H54 (cell line): ENCODE measurements around the gene BCO1.

Source experiments
- DNase-seq: peaks from one replicate; pipeline ENCODE4 v3.0.0; 2011; ENCODE audit warnings: low spot score, mixed read lengths; ENCODE audit not compliant: insufficient read length
- FAIRE-seq: peaks from 3 replicates; lab custom pipeline; 2011; peaks lifted over from hg19 to GRCh38; lab: Jason Lieb, UNC
- POLR2A ChIP-seq: IDR thresholded peaks from 2 replicates; pipeline ENCODE4 v1.6.1; 2011; ENCODE audit warnings: low read depth, mild to moderate bottlenecking, low read length

BCO1 gene

DNA sequence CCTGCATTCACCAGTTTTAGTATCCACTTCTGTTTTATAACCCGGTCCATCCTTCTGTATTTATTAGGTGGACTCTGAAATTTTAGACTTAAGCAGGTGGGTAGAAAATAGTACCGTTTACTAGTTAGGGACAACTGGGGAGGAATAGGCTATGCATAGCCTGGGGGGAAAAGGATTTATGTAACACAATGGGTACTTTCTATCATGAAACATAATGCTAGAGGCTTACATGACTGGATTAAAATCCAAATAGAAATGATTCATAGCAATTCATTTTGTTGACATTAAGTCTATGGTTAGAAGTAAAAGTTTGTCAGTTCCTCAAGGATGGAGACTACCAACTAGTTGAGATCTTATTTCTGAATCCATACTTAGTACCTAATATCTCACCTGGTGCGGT, 94.9 kb downstream of the BCO1 start:
- no peak for FAIRE-seq
- no peak for TF ChIP-seq POLR2A
- DNase-seq: no peak

DNA sequence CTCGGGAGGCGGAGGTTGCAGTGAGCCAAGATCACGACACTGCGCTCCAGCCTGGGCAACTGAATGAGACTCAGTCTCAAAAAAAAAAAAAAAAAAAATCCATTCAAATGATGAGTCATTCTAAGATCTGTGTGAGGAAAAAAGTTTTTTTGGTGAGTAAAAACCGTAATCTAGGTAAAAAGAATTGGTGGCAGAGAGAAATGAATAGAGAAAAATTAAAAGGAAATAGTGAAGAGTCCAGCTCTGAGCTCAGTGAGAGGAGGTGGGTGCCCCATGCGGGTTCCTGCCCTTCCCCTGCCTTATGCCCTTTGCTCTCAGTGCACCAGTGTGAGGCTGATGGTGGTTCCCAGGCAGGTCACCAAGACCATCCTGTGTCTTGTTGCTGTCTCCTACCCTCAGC, 97.2 kb downstream of the BCO1 start:
- TF ChIP-seq POLR2A: no peak
- FAIRE-seq (no peak), DNase-seq (no peak)

DNA sequence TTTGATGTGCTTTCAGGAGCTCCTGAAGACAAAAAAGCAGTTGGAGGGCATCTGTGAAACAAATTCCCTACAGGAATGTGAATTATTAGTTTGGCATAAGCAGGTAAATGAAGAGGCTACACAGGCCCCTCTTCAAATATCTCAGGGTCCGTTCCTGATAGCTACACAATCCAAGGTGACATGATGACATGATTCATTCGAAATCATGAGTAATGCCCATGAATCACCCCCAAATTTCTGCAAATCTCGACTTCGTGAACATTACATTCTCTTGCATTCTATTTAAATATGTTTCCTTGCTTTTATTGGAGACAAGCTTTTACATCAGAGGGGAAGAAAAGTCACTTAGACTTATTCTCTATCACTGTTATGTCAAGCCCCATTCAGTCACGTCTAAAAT, 98.6 kb downstream of the BCO1 start:
- TF ChIP-seq POLR2A: no peak
- DNase-seq (no peak), FAIRE-seq (no peak)
